Esophagus squamous epithelium (tissue), 4 donors: ENCODE measurements around the gene KRTAP21-2.

ENCODE experiments used
- CTCF ChIP-seq, 6 experiments: fragments of 450-650 bp in 4 of 6; fragments of 200-600 bp in 2 of 6; sonication (generic) in 2 of 6; IDR thresholded peaks; one replicate each; pipeline ENCODE4 v1.5.1; 2016 to 2019; ENCODE audit warnings: antibody characterized with exemption in 6 of 6, mild to moderate bottlenecking in 4 of 6, moderate library complexity in 4 of 6
- POLR2A ChIP-seq, 4 donors: fragments of 450-650 bp; IDR thresholded peaks; one replicate each; pipeline ENCODE4 v1.6.1; 2017; ENCODE audit warnings: antibody characterized with exemption in 4 of 4, mild to moderate bottlenecking in 4 of 4, moderate library complexity in 3 of 4

- TF ChIP-seq CTCF (IDR thresholded peaks at IDR 0.05) (no peak), POLR2A (IDR thresholded peaks at IDR 0.05) (no peak)
Measured at GRCh38 chr21:30717105-30717504, 30.0 kb downstream of the KRTAP21-2 start.
